Fibroblast of upper back skin (primary cell): ENCODE measurements around the gene AURKAIP1.

Source experiments
- DNase-seq: peaks from one replicate; pipeline ENCODE4 v3.0.0-alpha.2; 2013

Gene AURKAIP1

GRCh38 chr1:1331068-1331965 is 43.7 kb downstream of the AURKAIP1 start, which contains the start of gene TAS1R3:
TSS of gene TAS1R3 (plus strand) at chr1:1331280. CDS start at chr1:1331346, 66 bp downstream.
- no peak for DNase-seq

- no peak for DNase-seq
These were observed 44.5 kb downstream of the AURKAIP1 start for GRCh38 chr1:1330366-1331067.

DNA sequence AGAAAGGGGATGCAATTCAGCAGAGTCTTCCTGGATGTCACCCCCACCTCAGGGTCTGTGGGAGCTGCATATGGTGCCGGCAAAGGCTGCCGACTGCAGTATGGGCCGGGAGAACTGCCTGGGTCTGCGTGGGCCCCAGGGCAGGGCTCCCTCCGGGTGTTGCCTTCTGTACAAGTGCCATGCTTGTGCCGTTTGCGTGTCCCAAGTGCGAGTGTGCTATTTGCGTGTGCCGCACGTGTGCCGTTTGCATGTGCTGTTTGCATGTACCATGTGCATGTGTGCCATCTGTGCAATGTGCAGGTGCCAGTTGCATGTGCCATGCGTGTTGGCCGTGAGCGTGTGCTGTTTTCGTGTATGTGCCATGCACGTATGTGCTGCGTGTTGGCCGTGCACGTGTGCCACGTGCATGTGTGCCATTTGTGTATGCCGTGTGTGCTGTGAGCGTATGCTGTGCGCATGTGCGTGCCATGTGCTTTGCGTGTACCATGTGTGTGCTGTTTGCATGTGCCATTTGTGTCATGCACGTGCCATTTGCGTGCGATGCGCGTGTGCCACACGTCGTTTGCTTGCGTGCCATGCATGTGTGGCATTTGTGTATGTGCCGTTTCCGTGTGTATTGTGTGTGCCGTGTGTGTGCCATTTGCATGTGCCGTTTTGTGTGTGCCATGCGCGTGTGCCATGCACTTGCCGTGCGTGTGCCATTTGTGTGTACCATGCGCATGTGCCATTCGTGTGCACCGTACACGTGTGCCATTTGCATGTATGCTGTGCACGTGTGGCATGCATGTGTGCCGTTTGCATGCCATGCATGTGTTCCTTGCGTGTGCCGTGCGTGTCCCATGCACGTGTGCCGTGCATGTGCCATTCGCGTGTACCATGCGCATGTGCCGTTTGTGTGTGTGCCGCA is 45.5 kb downstream of the AURKAIP1 start:
- DNase-seq: no peak

GRCh38 chr1:1328254-1328653 is 46.8 kb downstream of the AURKAIP1 start:
- no peak for DNase-seq

DNA sequence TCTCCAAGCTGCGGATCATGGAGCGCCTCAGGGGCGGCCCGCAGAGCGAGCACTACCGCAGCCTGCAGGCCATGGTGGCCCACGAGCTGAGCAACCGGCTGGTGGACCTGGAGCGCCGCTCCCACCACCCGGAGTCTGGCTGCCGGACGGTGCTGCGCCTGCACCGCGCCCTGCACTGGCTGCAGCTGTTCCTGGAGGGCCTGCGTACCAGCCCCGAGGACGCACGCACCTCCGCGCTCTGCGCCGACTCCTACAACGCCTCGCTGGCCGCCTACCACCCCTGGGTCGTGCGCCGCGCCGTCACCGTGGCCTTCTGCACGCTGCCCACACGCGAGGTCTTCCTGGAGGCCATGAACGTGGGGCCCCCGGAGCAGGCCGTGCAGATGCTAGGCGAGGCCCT is 47.7 kb downstream of the AURKAIP1 start:
- no peak for DNase-seq

DNA sequence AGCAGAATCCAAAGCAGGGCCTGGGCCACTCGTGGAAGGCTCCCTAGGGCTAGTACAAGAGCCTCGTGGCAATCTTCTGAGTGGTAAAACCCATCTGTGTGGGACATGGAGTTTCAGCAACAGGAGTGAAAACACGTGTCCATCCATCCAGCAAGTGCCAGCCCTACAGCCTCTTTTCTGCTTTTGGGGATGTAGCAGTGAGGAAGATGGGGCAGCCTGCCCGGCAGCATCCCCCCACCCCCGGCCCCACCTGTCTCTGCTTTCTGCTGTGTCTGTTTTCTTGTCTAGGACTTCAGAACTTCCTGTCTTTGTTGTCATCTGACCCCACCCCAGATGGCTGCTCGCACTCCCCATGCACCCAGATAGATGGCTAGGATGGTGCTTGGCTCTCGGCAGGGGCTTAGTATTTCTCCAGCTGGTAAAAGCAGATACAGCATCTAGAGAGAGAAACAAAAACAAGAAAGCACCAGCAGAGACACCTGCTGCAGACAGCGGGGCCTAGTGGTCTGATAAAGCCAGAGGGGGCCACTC is 48.9 kb downstream of the AURKAIP1 start:
- no peak for DNase-seq

- no peak for DNase-seq
These were observed 49.5 kb downstream of the AURKAIP1 start for GRCh38 chr1:1325288-1326074.

GRCh38 chr1:1324524-1325287 is 50.3 kb downstream of the AURKAIP1 start, which contains the start of the genes CPTP and INTS11:
TSS of gene CPTP (plus strand) at chr1:1324802. CDS start at chr1:1326911, 2,109 bp downstream.
TSS of gene INTS11 (minus strand) at chr1:1324660. CDS start at chr1:1324608, 52 bp downstream.
- peak; percentile 90 for DNase-seq

DNA sequence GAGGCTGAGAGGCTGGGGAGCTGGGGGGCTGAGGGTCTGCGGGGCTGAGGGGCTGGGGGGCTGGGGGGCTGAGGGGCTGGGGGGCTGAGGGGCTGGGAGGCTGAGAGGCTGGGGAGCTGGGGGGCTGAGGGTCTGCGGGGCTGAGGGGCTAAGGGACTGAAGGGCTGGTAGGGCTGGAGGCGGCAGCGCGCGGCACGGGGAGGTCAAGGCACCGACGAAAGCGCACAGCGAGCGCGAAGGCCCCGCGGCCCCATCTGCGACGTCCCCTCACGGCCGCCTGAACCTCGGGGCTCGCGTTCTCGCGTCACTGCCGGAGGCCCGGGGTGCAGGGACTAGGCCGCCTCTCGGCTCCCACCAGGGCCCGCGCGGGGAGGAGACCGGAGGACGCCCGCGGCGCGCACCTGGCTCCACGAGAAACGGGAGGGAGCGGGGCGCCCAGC is 50.9 kb downstream of the AURKAIP1 start:
- no peak for DNase-seq
